Osteocyte (in vitro differentiated cells): Measurements from ENCODE around the gene FMNL2. TPM values are rescaled to one million over a fixed set of nuclear protein-coding genes. Genes with fewer than 3 reads are reported as not detected.

Source experiments
- DNase-seq: peaks from one replicate; pipeline ENCODE4 v3.0.0; 2021; ENCODE audit warnings: mixed read lengths; ENCODE audit not compliant: unreplicated experiment; ENCODE audit errors: extremely low spot score
- H3K27ac Mint-ChIP-seq: one replicate; pipeline ENCODE4 v1.8.0; 2021; ENCODE audit warnings: mild to moderate bottlenecking, mixed read lengths; ENCODE audit not compliant: unreplicated experiment
- H3K27me3 Mint-ChIP-seq: one replicate; pipeline ENCODE4 v1.8.0; 2021; ENCODE audit warnings: mixed read lengths; ENCODE audit not compliant: unreplicated experiment
- H3K36me3 Mint-ChIP-seq: one replicate; pipeline ENCODE4 v1.8.0; 2021; ENCODE audit warnings: mixed read lengths; ENCODE audit not compliant: unreplicated experiment
- H3K4me1 Mint-ChIP-seq: one replicate; pipeline ENCODE4 v1.8.0; 2021; ENCODE audit warnings: mixed read lengths; ENCODE audit not compliant: unreplicated experiment
- H3K4me3 Mint-ChIP-seq: one replicate; pipeline ENCODE4 v1.8.0; 2021; ENCODE audit warnings: mild to moderate bottlenecking, moderate library complexity, mixed read lengths; ENCODE audit not compliant: unreplicated experiment
- H3K9me3 Mint-ChIP-seq: one replicate; pipeline ENCODE4 v1.8.0; 2021; ENCODE audit warnings: mixed read lengths; ENCODE audit not compliant: unreplicated experiment
- total RNA-seq: library from RNA; stranded (reverse); gene quantifications from 2 replicates; pipeline ENCODE4 v1.2.1, GENCODE V29; 2021
- TF ChIP-seq, protein P1 (sequence below): fragments of 200-600 bp; sonication (generic); IDR thresholded peaks from 2 replicates; pipeline ENCODE4 v1.5.0; 2021; ENCODE audit warnings: antibody characterized with exemption, mild to moderate bottlenecking, moderate library complexity

Gene FMNL2
- total RNA-seq, 1 donor from 2014 or later, result 45.3 TPM

DNA sequence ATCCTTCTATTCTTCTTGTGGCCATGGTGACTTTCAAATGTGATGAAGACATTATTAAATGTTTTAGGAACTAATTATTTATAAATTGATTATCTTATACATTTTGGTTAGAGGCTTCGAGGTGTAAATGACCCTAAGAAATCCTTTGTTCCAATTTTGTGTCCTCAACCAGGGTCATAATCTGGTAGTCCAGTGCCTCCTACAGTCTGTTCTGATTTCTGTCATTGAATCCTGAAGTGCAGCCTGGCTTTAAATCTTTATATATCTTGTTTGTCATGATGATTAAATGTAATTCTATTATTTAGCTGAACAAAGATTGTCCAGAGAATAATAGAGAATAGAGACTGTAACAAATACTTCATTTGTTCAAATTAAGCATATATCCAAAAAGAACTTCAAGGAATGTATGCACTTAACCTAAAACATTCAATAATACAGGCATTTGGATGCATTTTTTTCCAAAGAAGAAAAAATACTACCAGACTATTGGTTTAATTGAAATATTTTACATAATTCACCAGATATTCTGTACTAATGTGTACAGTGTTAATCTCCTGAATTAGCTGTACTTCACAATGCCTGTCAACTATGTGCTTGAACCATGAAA lies 292.5 kb downstream of the FMNL2 start:
- H3K36me3 Mint-ChIP-seq, result peaks cover 22% of the 10 kb centered on the region
- no peaks in the 10 kb centered on the region for H3K9me3 Mint-ChIP-seq
- TF ChIP-seq, protein P1, sequence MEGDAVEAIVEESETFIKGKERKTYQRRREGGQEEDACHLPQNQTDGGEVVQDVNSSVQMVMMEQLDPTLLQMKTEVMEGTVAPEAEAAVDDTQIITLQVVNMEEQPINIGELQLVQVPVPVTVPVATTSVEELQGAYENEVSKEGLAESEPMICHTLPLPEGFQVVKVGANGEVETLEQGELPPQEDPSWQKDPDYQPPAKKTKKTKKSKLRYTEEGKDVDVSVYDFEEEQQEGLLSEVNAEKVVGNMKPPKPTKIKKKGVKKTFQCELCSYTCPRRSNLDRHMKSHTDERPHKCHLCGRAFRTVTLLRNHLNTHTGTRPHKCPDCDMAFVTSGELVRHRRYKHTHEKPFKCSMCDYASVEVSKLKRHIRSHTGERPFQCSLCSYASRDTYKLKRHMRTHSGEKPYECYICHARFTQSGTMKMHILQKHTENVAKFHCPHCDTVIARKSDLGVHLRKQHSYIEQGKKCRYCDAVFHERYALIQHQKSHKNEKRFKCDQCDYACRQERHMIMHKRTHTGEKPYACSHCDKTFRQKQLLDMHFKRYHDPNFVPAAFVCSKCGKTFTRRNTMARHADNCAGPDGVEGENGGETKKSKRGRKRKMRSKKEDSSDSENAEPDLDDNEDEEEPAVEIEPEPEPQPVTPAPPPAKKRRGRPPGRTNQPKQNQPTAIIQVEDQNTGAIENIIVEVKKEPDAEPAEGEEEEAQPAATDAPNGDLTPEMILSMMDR, result peak; percentile 82
- no peak for DNase-seq
- H3K4me1 Mint-ChIP-seq, result peaks cover 12% of the 10 kb centered on the region
- H3K27ac Mint-ChIP-seq, result peak overlapping the region; percentile 46
- H3K27me3 Mint-ChIP-seq, result no peaks in the 10 kb centered on the region
- no peak overlapping the region for H3K4me3 Mint-ChIP-seq

DNA sequence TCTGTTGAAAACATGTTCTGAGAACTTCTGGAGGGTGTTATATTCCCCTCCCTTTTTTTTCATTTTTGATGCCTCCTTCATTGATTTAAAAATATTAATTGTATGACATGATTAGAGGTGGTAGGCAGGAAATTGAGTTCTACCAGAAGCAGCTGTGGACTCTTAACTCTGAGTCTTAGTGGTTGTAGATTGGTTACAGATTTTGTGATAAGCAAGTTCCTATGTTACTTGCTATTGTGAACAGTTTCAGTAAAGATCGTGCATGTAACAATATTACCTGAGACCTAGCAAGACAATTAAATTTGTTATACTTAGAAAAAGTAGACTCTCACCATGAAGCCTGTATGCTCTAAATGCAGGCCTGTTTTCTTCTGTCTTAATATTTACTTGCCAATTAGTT lies 294.2 kb downstream of the FMNL2 start:
- Mint-ChIP-seq H3K4me1 (peaks cover 12% of the 10 kb centered on the region), H3K36me3 (peaks cover 18% of the 10 kb centered on the region), H3K27ac (no peak overlapping the region), H3K4me3 (no peak overlapping the region), H3K9me3 (no peaks in the 10 kb centered on the region), H3K27me3 (no peaks in the 10 kb centered on the region)
- TF ChIP-seq, protein P1, result no peak
- no peak for DNase-seq

DNA sequence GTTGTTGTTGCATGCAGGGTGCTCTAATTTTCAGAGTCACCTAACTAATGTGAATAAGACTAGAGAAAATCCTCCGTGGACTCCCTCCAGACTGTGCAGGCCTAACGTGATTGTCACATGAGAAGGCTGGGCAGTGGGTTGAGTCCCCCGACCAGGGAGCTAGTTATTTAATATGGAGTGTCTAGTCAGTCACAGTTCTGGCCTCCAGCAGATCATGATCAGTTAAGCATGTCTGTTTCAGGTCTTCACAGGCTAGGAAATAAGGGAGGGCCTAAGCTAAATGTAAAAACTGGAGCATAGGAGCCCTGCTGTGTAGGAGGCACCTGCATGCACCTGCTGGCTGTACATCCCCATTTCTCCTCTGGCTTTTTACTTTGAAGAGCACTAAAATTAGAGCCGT lies 295.5 kb downstream of the FMNL2 start:
- peaks cover 12% of the 10 kb centered on the region for H3K4me1 Mint-ChIP-seq
- TF ChIP-seq, protein P1, result no peak
- H3K27ac Mint-ChIP-seq, result no peak overlapping the region
- H3K9me3 Mint-ChIP-seq, result no peaks in the 10 kb centered on the region
- H3K4me3 Mint-ChIP-seq, result no peak overlapping the region
- no peaks in the 10 kb centered on the region for H3K27me3 Mint-ChIP-seq
- H3K36me3 Mint-ChIP-seq, result peaks cover 17% of the 10 kb centered on the region
- DNase-seq, result no peak

DNA sequence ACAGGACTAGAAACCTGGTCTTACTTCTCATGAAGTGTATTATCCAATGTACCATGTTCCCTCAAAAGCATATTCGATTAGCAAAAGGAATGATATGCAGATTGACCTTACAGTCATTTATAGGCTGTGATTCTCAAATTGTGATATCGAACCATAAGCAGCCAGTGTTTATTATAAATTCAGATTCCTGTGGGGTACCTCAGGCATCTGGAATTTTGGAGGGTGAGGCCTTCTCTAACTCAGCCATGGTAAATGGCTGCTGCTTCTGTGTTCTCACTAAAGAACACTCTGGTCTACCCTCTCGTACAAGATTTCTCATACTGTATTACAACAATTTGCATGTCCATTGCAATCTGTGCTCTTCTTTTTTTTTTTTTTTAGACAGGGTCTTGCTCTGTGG lies 297.8 kb downstream of the FMNL2 start:
- H3K36me3 Mint-ChIP-seq, result peaks cover 14% of the 10 kb centered on the region

DNA sequence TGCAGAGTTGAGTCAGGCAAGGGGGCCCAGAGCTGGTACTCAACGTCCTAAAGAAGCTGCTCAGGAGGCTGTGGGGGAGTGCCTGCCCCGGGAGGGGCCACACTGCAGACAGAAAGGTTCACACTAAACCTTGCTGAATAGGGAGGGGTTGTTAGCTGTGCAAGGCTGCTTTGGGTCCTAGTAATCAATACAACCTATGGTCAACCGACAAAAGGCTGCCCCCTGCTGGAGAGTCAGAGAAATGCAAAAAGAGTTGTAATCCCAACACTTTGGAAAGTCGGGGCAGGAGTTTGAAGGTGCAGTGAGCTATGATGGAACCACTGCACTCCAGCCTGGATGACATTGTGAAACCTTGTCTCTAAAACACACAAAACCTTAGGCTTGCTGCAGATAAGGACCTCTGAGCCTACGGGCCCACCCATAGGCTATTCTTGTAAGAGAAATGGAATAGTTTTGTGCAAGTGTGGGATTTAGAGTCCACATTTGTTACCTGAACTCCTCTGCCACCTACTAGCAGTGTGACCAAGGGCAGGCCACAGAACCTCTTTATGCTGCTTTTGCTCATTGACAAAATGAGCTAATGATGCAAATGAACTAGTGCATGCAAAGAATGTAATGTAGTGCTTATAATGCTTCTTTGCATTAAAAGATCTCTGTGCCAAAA lies 300.8 kb downstream of the FMNL2 start:
- Mint-ChIP-seq H3K27ac (no peak overlapping the region), H3K9me3 (no peaks in the 10 kb centered on the region), H3K27me3 (no peaks in the 10 kb centered on the region), H3K36me3 (peaks cover 20% of the 10 kb centered on the region), H3K4me1 (no peaks in the 10 kb centered on the region), H3K4me3 (no peak overlapping the region)
- TF ChIP-seq, protein P1, result peak; percentile 86
- peak; percentile 87 for DNase-seq

More for the DNA sequence above, 297.8 kb downstream of the FMNL2 start:
- H3K27me3 Mint-ChIP-seq, result no peaks in the 10 kb centered on the region
- DNase-seq, result no peak
- no peak overlapping the region for H3K4me3 Mint-ChIP-seq
- TF ChIP-seq, protein P1, result no peak
- no peaks in the 10 kb centered on the region for H3K9me3 Mint-ChIP-seq
- no peaks in the 10 kb centered on the region for H3K4me1 Mint-ChIP-seq
- no peak overlapping the region for H3K27ac Mint-ChIP-seq
